GM21619 (cell line): Measurements from ENCODE around the gene FARS2.
"Not testable (repeated sequence)": the region's sequence is repeated elsewhere in the genome, so short reads cannot be mapped to it uniquely, and the experiment has no call there.

Experiments used
- ATAC-seq: cut with Tn5 transposase; IDR thresholded peaks from one replicate; pipeline ENCODE4 v1.9.1; 2021; ENCODE audit not compliant: unreplicated experiment

The FARS2 gene

DNA sequence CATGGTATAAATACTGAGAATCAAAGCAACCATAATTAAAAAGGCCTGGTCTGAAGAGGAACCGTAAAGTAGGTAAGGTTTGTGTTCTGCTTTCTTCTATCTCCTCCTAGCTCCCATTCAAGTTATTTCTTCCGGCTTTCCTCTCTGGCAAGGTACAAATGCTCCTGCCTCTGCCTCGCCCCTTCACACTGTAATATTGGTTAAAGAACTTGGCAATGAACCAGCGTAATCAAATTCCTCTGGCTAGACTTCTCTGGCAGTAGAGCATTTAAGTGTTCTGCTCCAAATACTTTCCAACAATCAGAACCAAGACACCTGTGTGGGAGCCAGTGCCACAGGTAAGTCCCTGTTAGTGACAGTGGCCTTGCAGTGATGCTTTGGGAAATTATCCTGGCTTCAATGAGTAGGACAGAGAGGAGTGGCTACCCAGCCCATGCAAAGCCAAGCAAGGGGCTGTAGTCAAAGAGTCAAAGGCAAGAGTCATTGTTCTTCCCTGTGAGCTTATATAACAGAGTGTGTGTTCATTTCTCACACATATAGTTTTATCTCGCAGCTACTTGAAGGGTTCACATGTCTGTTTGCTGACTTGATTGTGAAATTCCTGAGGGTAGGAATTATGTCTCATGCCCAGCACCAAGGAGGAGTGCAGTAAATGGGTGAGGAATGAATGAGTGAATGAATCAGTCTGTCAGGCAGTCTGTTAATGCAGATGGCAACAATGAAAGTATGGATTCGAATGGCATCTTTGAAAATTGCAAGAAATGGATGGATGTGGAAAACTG, 416.1 kb downstream of the FARS2 start:
- ATAC-seq, result no peak

DNA sequence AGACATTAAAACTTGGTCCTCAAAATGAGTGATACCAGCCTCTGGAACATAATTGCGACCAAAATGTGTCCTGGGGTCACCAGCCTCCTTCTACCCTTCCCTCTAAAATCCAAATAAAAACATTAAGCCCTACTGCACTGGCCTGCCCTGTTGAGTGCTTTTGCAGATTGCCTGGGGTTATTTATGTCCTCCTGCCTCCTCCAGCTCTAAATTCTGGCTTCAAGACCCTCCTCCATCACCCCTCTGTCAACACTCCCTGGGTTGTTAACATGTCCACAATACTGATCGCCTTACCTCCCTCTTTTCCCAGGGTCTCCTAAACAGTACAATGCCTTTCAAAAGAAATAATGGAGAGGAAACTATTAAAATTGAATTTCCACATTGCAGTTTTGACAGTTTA, 418.0 kb downstream of the FARS2 start:
- ATAC-seq, result no peak

DNA sequence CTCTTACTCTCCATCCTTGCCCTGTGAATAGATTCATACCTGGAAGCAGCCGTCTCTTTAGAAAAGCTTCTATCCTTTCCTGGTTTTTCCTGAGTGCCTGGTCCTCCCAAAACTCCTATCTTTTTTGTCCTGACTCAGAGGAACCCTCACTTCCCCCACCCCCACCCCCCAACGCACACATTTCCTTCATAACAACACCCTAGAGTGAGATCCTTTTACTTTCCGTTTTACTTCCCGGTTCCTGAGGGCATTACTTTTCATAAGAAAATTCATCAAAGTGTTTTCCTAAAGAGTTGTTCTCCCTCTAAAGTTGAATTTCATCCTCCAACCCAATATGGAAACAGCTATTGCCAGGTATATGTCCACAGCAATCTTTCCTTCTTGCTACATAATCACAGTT, 418.4 kb downstream of the FARS2 start:
- ATAC-seq, result peak; percentile 28

DNA sequence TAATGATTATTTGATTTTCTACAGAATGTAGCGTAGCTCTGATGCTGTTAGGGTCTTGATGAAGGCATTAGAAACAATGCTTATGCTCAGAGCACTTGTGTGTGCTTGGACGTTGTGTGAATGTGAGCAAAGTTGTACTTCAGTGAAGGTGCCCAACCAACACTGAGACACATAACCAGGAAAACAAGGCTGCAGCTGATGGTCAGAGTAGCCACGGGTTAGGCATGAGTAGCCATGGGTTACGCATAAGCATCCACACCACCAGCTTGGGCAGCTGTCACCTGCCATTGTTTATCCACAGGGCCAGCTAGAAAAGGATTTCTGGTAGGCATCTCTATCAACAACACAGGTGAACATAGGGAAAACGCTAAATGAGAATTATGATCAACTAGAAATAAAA, 418.8 kb downstream of the FARS2 start:
- ATAC-seq, result peak; percentile 67

DNA sequence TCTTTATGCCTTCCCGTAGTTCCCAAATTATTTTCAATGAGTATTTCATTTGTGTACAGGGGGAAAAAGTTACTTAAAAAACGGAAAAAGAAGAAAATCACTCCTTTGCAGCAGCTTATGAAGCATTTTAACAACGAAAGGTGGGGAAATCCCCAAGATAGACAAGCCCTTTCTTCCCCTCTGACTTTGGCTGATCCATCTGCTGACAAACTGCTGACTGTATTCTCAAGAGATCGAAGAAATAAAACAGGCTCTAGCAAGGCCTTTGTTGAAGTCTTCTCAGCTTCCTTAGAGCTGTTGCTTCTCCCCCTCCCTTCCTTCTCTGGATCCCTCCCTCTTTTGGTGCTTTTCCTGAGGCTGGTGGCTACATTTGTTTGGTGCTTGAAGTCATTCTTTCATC, 420.2 kb downstream of the FARS2 start:
- no peak for ATAC-seq

DNA sequence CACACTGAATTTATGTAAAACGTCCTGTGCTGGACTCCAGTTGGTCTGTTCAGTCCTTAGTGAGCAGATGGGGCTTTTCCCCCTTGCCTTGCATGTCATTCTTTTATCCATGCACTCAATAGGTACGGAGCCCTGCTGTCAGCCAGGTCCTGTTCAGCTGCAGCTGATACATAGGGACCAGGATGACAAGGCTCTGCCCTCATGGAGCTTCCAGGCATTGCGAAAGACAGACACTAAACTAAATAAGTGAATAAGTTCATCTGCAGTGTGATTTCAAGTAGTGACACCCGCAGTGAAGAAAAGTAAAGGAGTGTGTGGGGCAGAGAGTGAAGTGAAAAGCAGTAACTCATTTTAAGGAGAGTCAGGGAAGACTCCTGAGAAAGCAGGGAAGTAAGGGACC, 421.2 kb downstream of the FARS2 start:
- no peak for ATAC-seq

DNA sequence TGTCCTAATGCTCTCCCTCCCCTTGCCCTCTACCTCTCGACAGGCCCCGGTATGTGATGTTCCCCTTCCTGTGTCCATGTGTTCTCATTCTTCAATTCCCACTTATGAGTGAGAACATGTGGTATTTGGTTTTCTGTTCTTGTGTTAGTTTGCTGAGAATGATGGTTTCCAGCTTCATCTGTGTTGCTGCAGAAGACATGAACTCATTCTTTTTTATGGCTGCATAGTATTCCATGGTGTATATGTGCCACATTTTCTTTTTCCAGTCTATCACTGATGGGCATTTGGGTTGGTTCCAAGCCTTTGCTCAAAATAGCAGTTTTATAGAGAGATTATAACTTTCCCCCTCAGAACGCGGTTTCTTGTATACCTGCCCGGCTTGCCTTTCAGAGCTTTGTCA, 422.4 kb downstream of the FARS2 start:
- not testable (repeated sequence) for ATAC-seq

DNA sequence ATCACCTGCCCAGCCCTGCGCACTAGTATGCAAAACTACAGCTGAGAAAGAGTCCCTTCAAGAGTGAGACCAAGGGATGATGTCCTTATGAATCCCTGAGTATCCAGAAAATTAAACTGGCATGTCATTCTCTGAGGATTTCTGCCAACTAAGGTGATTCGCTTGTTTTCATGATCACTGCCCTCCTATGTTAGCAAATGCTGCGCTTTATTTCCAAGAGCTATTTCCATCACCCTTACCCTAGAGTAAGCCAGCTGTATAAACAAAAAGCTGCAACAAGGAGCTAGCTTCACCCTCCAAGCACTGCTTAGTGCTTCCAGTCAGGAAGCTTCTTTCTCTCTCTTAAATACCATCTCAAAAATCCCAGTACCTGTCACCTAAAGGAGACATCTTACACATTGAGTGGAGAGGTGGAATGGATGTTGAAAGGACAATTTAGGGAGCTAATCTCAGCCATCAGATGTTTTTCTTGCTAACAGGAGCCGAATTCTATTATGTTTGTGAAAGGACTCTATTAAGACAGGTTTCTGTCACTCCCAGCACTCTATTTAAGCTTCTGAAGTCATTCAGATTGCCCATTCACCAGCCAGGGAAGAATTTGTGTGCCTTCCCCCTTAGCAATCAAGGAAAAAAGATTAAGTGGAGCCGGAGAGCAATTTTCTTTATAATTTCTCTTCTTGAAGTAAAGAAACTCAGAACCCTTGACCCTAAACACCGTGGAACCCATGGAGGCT, 423.2 kb downstream of the FARS2 start:
- no peak for ATAC-seq

DNA sequence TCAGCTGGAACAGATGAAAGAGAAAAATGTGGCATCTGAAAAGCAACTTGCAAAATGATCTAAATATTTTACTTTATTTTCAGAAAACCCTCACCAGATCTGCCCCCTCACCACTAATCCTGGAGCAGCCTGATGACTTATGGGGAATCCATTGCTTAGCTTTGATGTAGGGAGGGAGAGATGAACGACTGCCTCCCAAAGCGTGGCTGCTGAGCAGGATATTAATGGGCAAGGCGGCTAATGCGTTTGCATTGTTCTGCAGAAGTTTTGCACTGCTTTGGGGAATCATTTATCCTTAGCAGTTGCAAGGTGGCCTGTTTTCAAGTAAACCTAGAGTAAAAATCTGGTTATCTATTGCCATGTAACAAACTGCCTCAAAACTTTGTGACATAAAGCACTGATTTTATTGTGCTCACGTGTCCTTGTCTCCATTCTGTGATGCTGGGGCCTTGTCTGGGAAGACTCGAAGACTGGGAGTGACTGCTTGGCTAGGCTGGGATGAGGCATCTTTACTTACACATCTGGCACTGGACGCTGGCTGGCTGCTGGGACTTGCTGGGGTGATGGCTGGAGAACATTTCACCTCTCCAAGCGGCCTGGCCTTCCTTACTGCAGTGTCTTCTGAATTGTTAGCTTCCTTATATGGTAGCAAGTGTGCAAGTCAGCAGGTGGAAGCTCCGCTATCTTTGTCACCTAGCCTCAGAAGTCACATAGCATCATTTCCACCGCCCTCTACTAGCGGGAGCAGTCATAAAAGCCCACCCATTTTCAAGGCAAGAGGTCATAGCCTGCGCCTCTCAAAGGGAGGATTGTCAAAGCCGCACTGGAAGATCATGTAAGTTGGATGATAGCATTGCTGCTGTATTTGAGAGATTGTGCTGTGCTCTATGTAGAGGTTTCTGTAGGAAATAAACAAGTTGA, 432.2 kb downstream of the FARS2 start:
- ATAC-seq, result no peak

DNA sequence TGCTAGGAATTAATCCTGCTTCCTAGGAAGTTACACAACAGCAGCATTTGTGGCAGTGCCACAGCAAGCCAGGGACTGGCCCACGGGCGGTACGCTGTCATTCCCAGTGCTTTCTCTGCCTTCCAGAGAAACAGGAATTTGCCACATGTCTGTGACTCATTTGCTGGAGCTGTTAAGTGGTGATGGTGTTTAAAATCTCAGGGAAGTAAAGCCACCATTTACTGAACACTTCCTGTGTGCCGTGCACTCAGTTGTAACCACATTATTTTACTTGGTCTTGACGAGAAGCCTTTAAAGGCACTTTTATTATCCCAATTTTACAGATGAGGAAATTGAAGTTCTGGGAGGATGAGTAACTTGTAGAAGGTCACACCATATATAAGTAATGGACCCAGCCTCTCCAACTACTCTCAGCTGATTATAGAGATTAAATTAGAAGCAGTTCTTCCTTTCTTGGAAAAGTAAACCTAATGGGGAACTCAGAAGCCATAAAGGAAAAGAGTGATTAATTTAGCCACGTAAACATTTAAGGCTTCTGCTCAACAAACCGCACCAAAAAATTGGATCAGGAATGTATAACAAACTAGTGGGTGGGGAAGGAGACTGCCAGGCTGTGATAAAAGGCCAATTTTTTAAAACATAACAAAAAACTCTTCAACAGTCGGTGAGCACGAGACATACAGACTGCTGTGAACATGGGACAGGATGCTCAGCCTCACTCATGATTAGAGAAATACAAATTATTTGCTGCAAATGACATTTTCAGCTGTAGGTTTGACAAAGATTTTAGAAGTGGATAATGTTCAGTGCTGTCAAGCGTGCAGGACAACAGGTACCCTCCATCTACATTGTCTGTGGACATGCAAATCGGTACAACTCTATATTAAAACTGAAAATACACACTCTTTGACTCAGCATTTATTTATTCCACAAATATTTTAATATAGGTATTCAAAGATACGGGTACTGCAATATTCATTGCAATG, 434.2 kb downstream of the FARS2 start:
- ATAC-seq, result no peak

DNA sequence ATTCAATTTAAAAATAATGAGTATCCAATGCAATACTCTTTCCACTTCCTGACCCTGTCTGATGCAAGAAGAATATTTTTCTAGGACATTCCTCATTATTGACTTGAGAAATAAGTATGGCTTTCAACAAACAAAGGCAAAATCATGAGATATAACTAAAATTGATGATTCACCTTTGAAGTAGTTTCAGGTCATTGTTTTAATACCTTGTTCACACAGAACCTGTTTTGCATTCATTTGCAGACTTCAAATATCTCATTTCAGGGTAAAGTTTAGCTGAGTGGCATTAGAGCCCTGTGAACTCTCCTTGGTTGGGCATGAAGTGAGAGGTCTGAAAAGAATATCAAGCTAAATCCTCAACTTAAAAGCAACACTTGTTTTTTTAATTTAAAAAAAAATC, 436.2 kb downstream of the FARS2 start:
- ATAC-seq, result no peak

DNA sequence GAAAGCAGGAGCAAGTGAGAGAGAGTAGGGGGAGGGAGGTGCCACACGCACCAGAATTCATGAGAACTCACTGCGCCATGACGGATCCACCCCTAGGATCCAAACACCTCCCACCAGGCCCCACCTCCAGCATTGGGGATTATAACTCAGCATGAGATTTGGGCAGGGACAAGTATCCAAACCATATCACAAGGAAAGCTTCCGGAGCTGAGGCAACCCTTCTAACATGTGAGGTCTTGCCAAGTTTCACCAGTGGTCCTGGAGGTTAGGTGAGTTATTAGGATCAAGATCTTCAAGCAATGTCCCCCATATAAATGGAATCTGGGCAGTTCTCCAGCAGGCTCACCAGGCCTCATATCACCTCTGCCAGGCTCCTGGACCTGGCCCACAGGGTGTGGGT, 437.0 kb downstream of the FARS2 start:
- ATAC-seq, result no peak

DNA sequence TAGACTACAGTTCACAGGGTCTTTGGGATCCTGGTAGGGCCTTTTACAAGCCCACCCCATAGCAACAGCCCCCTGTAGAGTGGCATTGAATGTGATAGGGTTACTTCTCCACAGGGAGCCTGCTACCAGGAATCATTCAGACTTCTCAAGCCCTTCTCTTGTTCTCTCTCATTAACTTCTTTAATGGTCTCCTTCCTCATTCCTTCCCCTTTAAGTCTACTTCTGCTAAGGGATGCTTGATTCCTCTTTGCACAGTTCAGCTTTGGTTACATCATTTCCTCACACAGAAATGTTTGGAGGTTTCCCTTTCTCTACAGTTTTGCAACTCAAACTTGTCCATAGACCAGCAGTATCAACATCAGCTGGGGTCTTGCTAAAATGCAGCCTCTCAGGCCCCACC, 437.8 kb downstream of the FARS2 start:
- ATAC-seq, result not testable (repeated sequence)

DNA sequence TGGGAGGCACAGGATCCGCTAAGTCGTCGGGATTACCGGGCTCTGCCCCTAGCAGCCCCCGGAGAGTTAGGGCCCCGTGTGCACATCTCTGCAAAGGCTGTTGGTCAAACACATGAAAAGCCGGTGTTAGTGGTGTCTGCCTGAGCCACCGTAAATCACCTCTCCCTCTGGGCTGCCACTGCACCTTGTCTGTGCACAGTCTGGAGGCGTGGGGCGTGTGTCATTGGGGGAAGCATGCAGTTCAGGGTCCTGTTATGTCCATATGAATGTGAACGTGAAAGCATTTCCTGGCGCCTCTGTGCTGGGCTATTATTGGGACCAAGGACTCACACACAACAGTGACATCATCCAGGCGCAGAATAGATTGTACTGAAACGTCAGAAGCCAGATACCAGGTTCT, 439.9 kb downstream of the FARS2 start:
- ATAC-seq, result no peak

DNA sequence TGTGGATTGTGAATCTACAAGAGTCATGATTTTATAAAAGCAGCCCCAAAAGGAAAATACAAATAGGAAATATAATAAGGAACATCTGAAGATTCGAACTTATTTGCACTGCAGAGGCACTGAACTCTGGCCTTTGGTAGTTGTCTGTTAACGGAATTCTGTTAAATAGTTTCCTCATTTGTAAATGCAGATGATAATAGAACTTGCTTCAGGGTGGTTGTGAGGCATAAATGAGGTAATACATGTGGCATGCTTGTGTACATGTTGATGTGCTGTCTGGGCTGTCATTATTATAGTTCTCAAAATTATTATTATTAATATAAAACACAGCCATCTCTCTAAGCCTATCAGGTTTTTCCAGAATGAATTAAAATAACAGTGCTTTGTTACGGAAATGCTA, 443.4 kb downstream of the FARS2 start:
- ATAC-seq, result no peak

DNA sequence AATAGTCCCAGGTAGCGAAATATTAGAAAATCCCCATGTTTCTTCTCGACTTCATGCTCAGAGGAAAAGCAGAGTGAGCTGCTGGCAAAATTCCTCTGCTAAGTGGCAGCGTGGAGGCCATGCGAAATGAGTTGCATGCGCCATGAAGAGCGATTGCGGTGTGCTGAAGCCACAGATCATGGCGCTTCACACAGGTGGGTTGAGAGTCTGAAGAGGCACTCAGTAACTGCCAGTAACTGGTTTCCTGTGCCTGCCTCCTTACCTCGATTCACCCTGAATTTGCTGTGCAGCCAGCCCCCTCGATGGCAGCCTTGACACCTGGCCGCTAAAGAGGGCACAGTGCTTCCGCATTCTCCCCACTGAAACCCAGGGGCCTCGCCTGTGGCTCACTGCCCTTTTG, 443.9 kb downstream of the FARS2 start:
- ATAC-seq, result no peak

DNA sequence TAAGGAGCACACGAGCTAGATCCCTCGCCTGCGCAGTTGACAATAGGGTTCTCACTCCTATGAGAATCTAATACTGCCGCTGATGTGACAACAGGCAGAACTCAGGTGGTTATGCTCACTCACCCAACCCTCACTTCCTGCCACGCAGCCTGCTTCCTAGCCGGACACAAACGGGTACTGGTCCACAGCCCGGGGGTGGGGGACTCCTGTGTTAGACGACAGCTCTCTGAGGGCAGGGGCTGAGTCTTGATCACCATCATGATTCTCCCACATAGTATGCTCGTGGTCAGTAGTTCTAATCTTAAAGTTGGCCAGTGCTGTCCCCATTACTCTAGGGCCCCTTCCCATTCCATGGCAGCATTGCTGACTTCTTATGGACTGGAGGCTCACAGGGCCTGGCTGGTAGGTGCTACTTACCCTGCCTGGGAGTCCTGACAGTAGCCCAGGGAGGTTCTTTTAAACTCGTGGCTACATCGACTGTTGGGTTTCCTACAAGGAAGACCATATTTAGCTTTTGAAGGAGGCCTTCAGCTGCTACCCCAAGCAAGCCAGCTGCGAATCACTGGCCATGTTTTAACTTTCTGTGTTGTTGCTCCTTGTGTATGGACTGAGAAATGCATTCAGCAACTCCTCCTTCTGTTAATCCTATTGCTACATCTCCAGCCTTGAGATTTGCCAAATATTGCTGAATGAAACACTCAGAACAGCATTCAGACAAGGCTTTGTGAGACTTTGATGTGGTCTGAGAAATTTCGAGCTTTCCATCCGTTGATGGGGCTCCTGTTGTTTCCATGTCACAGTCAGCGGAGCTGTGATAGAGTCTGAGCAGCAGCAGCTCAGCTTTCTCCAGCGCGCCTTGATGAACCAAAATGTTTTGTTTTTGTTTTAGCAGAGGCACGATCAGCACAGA, 445.1 kb downstream of the FARS2 start:
- no peak for ATAC-seq

DNA sequence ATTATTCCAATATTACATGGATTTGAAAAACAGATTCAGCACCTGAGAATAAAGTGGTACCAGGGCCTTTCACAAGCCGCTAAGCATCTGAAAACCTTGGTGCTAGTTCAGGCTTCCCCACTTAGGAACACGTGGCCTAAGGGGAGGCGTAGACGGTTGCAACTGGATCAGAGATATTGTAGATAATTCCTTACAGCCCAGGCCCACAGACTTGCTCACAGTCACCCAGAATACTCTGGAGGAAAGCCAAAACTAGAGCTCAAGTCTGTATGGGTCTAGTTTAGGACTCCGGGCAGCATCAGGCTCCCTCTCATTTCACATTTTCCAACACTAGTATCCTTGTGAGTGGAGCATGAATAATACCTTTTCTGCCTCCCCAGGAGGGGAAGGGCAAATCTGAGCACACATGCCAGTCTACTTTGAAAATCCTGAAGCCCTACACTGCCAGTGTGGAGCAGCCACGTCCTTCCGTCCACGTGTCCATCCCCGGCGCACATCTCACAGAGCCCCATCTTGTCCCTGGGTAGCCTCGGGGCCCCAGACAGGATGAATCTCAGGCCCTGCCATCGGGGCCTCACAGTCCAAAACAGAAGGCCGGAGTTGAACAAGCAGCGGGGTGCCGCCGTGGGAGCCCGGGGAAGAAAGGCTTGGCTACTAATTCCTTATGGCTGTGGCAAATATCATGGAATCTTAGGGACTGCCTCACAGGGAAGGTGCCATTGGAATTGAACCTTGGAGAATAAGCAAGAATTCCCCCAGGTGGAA, 446.1 kb downstream of the FARS2 start:
- ATAC-seq, result no peak

DNA sequence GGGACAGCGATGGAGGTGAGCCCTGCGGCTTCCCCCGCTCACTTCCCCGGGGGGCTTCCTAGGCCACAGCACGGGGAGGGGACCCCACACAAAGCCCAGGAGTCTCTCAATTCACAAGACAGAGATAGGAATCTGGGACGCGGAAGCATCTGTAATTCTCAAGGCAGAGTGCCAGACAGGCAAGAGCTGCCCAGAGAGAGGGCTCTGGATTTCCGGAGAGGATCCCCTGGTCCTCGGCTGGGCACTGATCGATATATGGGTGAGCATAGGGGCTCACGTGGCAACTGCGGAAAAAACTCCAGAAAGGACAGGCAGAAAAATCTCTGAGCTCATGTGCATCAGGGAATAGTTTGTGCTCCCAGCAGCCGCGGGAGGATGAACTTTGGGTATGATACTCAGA, 449.2 kb downstream of the FARS2 start:
- ATAC-seq, result no peak
